Measurements from ENCODE around the gene TRHDE. TPM values are rescaled to one million over a fixed set of nuclear protein-coding genes. Genes with fewer than 3 reads are reported as not detected.

TRHDE gene
- polyA plus RNA-seq, 2 of the 4 experiments (the other 2 are of a cell fraction), result 0.16 to 0.32 TPM

- ATAC-seq, result no peak
- no peaks in the 10 kb centered on the region for H3K9me3 ChIP-seq
- DNase-seq (ENCODE audit: low read depth in 1 of 2, low spot score in 1 of 2), result no peak
- H3K4me2 ChIP-seq, result no peak overlapping the region
- H3K4me1 ChIP-seq, result peaks cover 2% of the 10 kb centered on the region; the same call in 1 of the 3 replicates
- H3K4me3 ChIP-seq, result no peak overlapping the region
- CTCF ChIA-PET, result no interaction called here
- 16% methylated on average over 3 of the region's 3 CpGs for WGBS (ENCODE audit: missing lambda C conversion rate)
- H3K27ac ChIP-seq, result no peak overlapping the region
- POLR2A ChIA-PET, result no interaction called here
- TF ChIP-seq ATOH8 (CRISPR knock-in tag; IDR thresholded peaks at IDR 0.05; ENCODE audit: low read depth) (no peak), RAD21 (conservative IDR thresholded peaks at IDR 0.05 in 1 of 2, IDR thresholded peaks at IDR 0.05 in 1 of 2) (no peak), CTCF (IDR thresholded peaks at IDR 0.05) (no peak), USF2 (IDR thresholded peaks at IDR 0.05) (no peak), PHF8 (IDR thresholded peaks at IDR 0.05; ENCODE audit: borderline replicate concordance, low read depth) (no peak), SREBF2 (IDR thresholded peaks at IDR 0.05) (no peak), NFE2L2 (conservative IDR thresholded peaks at IDR 0.05; ENCODE audit: low read length) (no peak), EHF (CRISPR knock-in tag; IDR thresholded peaks at IDR 0.05) (no peak), EP300 (IDR thresholded peaks at IDR 0.05) (no peak), ZSCAN20 (CRISPR knock-in tag; IDR thresholded peaks at IDR 0.05) (no peak), ZNF302 (CRISPR knock-in tag; IDR thresholded peaks at IDR 0.05) (no peak), RFX5 (IDR thresholded peaks at IDR 0.05) (no peak), EHMT2 (IDR thresholded peaks at IDR 0.05; ENCODE audit: low read depth) (no peak), HOXA7 (CRISPR knock-in tag; IDR thresholded peaks at IDR 0.05) (no peak)
- no peak for FAIRE-seq
Observed at GRCh38 chr12:72276181-72276805, 4.1 kb downstream of the TRHDE start.

- H3K27ac ChIP-seq, result no peak overlapping the region
- peaks cover under 1% of the 10 kb centered on the region; the same call in 1 of the 3 replicates for H3K4me1 ChIP-seq
- no peaks in the 10 kb centered on the region for H3K9me3 ChIP-seq
- H3K4me3 ChIP-seq, result no peak overlapping the region
- H3K4me2 ChIP-seq, result no peak overlapping the region
- FAIRE-seq (no peak), DNase-seq (ENCODE audit: low read depth in 1 of 2, low spot score in 1 of 2) (no peak), ATAC-seq (no peak)
- no peak for TF ChIP-seq JUNB (IDR thresholded peaks at IDR 0.05)
- TF ChIP-seq BHLHE40 (IDR thresholded peaks at IDR 0.05; ENCODE audit: low read depth, low read length), result no peak
- no peak for TF ChIP-seq NFE2L2 (conservative IDR thresholded peaks at IDR 0.05; ENCODE audit: low read length)
- no peak for TF ChIP-seq FOXS1 (CRISPR knock-in tag; IDR thresholded peaks at IDR 0.05)
- no peak for TF ChIP-seq ZFP36 (IDR thresholded peaks at IDR 0.05; ENCODE audit: borderline replicate concordance, partially characterized antibody)
- no peak for TF ChIP-seq CBX2 (IDR thresholded peaks at IDR 0.05; ENCODE audit: borderline replicate concordance, low read depth)
- no peak for TF ChIP-seq REST (IDR thresholded peaks at IDR 0.05)
- no peak for TF ChIP-seq EHMT2 (IDR thresholded peaks at IDR 0.05; ENCODE audit: low read depth)
- no peak for TF ChIP-seq RARB (CRISPR knock-in tag; IDR thresholded peaks at IDR 0.05)
- WGBS (ENCODE audit: missing lambda C conversion rate), result 7% methylated on average over 2 of the region's 2 CpGs
- ChIA-PET POLR2A (no interaction called here), CTCF (no interaction called here)
Observed at GRCh38 chr12:72277415-72277814, 5.2 kb downstream of the TRHDE start.

Measured in A549 (cell line).